Measurements from ENCODE around the gene CXCL8. TPM values are rescaled to one million over a fixed set of nuclear protein-coding genes. Genes with fewer than 3 reads are reported as not detected.

The CXCL8 gene
- total and polyA plus RNA-seq, 9 donors = 0.48 to 48.3 (median 2.6) TPM

DNA sequence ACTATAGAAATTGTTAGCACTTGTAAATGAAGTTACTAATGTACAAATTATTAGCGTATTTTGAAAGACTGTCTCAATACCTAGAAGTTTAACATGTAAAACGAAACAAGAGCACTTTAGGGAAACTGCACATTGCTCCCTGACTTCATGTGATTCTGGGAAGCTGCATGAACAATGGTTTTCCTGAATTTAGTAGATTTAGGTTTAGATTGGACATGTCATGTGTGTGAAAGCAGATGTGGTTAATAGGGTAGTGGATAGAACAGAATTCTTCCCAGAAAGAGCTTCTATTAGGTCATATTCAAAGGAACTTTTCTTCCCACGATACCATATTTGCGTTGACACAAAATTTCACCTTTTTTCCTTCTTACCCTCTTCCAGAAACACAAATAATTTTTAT is 14.9 kb upstream of the CXCL8 start:
- no peaks in the 10 kb centered on the region for H3K27me3 ChIP-seq
- intact Hi-C loops (cut with DNase I) = no loop called here
- 97 to 98% (median 98%) methylated on average over 4 of the region's 4 CpGs for WGBS, 3 donors
- no peak overlapping the region for H3K27ac ChIP-seq
- no peak for DNase-seq
- no peaks in the 10 kb centered on the region for H3K4me1 ChIP-seq (ENCODE audit: insufficient read depth)
- no peak overlapping the region for H3K4me3 ChIP-seq
- TF ChIP-seq CTCF (IDR thresholded peaks at IDR 0.05) (no peak), EP300 (IDR thresholded peaks at IDR 0.05) (no peak), POLR2A (IDR thresholded peaks at IDR 0.05) (no peak)
- no peaks in the 10 kb centered on the region for H3K9me3 ChIP-seq
- no peaks in the 10 kb centered on the region for H3K36me3 ChIP-seq

DNA sequence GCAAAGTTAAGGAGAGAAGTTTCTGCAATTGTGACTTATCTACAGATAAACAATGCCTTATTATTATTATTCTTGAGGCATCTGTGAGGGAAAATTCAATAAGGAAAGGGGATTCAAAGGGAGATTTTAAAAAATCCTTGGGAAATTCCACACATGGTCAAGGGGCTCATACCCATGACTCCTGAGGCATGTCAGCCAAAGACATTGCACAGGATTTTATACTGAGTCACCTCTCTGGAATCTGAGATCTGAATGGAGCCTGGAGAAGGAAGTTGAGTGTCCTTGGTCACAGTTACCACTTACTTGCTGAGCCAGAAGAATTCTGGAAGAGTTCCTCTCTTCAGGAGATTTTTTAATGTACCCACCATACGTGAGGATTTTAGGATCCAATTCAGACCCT is 14.4 kb upstream of the CXCL8 start:
- 22 to 33% (median 26%) methylated on average over 1 of the region's 1 CpG for WGBS, 3 donors
- intact Hi-C loops (cut with DNase I) = no loop called here

DNA sequence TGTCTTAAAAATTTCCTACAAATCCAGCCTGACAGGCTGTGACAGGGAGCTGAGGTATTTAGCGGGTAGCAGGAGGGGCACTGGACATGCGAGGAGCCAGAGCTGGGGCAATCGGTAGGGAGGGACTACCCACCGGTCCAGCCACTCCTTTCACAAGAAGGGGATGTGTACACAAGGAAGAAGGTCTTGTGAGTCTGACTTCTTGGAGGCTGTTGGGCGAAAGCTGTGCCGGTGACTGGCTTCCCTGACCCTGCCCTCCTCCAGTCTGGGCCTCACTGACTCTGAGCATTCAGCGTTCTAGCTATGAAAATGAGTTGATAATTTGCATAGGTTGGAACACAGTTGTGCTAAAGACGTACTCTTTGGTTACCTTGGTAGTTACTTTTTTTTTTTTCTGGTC is 12.7 kb upstream of the CXCL8 start:
- H3K36me3 ChIP-seq = no peaks in the 10 kb centered on the region
- no peak for TF ChIP-seq CTCF (IDR thresholded peaks at IDR 0.05)
- no peak for TF ChIP-seq POLR2A (IDR thresholded peaks at IDR 0.05)
- TF ChIP-seq EP300 (IDR thresholded peaks at IDR 0.05) = no peak
- 92 to 95% (median 93%) methylated on average over 8 of the region's 8 CpGs for WGBS, 3 donors
- H3K4me1 ChIP-seq (ENCODE audit: insufficient read depth) = no peaks in the 10 kb centered on the region
- H3K27ac ChIP-seq = no peak overlapping the region
- H3K27me3 ChIP-seq = no peaks in the 10 kb centered on the region
- DNase-seq = no peak
- intact Hi-C loops (cut with DNase I) = no loop called here
- no peak overlapping the region for H3K4me3 ChIP-seq
- H3K9me3 ChIP-seq = no peaks in the 10 kb centered on the region

More for the DNA sequence above, 14.4 kb upstream of the CXCL8 start:
- Histone ChIP-seq H3K27me3 (no peaks in the 10 kb centered on the region), H3K4me3 (no peak overlapping the region), H3K36me3 (no peaks in the 10 kb centered on the region), H3K9me3 (no peaks in the 10 kb centered on the region), H3K27ac (no peak overlapping the region), H3K4me1 (ENCODE audit: insufficient read depth) (no peaks in the 10 kb centered on the region)
- no peak for DNase-seq
- TF ChIP-seq CTCF (IDR thresholded peaks at IDR 0.05) (no peak), POLR2A (IDR thresholded peaks at IDR 0.05) (no peak), EP300 (IDR thresholded peaks at IDR 0.05) (no peak)

DNA sequence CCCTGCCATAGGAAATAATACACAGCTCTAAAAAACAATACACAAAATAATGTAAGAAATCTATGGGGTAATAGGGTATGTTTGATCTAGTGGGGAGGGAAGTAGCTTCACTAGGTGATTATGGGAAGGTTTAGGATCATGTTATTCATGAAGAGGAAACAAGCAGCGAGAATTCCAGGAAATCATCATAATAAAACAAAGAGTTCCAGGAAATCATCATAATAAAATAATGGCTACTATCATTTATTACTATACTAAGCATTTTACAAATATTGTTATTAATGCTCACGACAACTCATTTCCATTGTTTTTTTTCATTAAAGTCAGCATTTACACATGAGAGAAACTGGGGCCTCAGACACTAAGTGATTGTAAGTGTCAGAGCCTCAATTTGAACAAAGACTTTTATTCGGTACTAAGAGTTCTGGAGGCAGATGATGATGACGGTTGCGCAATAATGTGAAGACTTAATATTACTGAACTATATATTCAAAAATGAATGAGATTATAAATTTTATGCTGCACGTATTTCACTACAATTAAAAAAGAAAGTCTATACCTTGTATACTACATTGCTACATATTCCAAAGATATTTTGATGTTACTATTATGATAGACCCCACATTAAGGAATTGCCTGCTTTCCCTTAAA is 12.2 kb upstream of the CXCL8 start:
- H3K4me1 ChIP-seq (ENCODE audit: insufficient read depth) = no peaks in the 10 kb centered on the region
- H3K4me3 ChIP-seq = no peak overlapping the region
- DNase-seq = no peak
- H3K36me3 ChIP-seq = no peaks in the 10 kb centered on the region
- intact Hi-C loops (cut with DNase I) = no loop called here
- 90 to 92% (median 91%) methylated on average over 6 of the region's 6 CpGs for WGBS, 3 donors
- H3K27me3 ChIP-seq = no peaks in the 10 kb centered on the region
- H3K9me3 ChIP-seq = no peaks in the 10 kb centered on the region
- no peak overlapping the region for H3K27ac ChIP-seq
- TF ChIP-seq CTCF (IDR thresholded peaks at IDR 0.05) (no peak), EP300 (IDR thresholded peaks at IDR 0.05) (no peak), POLR2A (IDR thresholded peaks at IDR 0.05) (no peak)
